ENCODE data around the gene MTRF1.

DNA sequence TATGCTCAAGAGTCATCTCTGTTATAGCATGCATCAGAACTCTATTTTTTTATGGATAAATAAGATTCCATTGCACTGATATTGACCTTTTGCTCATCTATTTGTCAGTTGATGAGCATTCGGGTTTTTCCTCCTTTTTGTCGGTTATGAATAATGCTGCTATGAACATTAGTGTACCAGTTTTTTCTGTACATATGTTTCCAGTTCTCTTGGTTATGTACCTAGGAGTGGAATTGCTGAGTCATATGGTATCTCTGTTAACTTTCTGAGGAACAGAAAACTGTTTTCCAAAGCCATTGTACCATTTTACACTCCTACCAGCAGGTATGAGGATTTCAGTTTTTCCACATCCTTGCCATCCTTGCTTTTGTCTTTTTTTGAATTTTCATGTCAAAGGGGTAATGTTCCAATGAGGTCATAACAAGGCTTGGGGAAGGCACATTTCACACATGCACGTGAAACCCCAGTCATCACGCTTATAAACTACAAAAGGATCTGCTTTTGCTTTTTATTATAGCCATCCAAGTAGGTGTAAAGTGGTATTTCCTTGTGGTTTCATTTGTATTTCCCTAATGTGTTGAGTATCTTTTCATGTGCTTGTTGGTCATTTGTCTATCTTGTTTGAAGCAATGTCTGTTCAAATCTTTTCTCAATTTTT is 83.7 kb downstream of the MTRF1 start:
- TF ChIP-seq, protein P1, sequence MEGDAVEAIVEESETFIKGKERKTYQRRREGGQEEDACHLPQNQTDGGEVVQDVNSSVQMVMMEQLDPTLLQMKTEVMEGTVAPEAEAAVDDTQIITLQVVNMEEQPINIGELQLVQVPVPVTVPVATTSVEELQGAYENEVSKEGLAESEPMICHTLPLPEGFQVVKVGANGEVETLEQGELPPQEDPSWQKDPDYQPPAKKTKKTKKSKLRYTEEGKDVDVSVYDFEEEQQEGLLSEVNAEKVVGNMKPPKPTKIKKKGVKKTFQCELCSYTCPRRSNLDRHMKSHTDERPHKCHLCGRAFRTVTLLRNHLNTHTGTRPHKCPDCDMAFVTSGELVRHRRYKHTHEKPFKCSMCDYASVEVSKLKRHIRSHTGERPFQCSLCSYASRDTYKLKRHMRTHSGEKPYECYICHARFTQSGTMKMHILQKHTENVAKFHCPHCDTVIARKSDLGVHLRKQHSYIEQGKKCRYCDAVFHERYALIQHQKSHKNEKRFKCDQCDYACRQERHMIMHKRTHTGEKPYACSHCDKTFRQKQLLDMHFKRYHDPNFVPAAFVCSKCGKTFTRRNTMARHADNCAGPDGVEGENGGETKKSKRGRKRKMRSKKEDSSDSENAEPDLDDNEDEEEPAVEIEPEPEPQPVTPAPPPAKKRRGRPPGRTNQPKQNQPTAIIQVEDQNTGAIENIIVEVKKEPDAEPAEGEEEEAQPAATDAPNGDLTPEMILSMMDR (IDR thresholded peaks at IDR 0.05; ENCODE audit: control extremely low read depth in 1 of 3, insufficient read depth in 1 of 3, low read depth in 1 of 3, low read length in 3 of 3): no peak
- no peak for TF ChIP-seq GABPA (IDR thresholded peaks at IDR 0.05; ENCODE audit: borderline replicate concordance, insufficient read depth, low read length)
- no peak for TF ChIP-seq YY1 (IDR thresholded peaks at IDR 0.05; ENCODE audit: low read depth, low read length)
- TF ChIP-seq, protein P2, sequence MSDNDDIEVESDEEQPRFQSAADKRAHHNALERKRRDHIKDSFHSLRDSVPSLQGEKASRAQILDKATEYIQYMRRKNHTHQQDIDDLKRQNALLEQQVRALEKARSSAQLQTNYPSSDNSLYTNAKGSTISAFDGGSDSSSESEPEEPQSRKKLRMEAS (IDR thresholded peaks at IDR 0.05): no peak
- TF ChIP-seq, protein P3, sequence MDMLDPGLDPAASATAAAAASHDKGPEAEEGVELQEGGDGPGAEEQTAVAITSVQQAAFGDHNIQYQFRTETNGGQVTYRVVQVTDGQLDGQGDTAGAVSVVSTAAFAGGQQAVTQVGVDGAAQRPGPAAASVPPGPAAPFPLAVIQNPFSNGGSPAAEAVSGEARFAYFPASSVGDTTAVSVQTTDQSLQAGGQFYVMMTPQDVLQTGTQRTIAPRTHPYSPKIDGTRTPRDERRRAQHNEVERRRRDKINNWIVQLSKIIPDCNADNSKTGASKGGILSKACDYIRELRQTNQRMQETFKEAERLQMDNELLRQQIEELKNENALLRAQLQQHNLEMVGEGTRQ (IDR thresholded peaks at IDR 0.05; ENCODE audit: low read length): no peak
- TF ChIP-seq EZH2 (IDR thresholded peaks at IDR 0.05; ENCODE audit: low read depth, low read length, severe bottlenecking): no peak
- no peak for TF ChIP-seq POU5F1 (IDR thresholded peaks at IDR 0.05; ENCODE audit: low read depth, low read length)
- TF ChIP-seq POLR2A (IDR thresholded peaks at IDR 0.05; ENCODE audit: control extremely low read depth in 1 of 2, low read depth in 2 of 2, low read length in 2 of 2): no peak
- no peak for TF ChIP-seq RFX5 (IDR thresholded peaks at IDR 0.05; ENCODE audit: borderline replicate concordance, low read depth, low read length)
- TF ChIP-seq TCF12 (IDR thresholded peaks at IDR 0.05; ENCODE audit: low read depth, low read length): no peak
- no peak for TF ChIP-seq JUND (IDR thresholded peaks at IDR 0.05; ENCODE audit: low read length)
- no peak for TF ChIP-seq PHF8 (conservative IDR thresholded peaks at IDR 0.05; ENCODE audit: low read depth, low read length)

Data from H1 (cell line).